Trophoblast cell (in vitro differentiated cells and primary cell): ENCODE measurements around the gene PCARE.

Experiments
- DNase-seq, 2 donors: peaks; one replicate each; pipeline ENCODE4 v3.0.0-alpha.2; 2016
- H2AFZ ChIP-seq: 2 replicates; pipeline ENCODE4 v1.6.1; 2013; ENCODE audit warnings: low read length, moderate library complexity, mild to moderate bottlenecking; ENCODE audit not compliant: insufficient read depth, poor library complexity
- H2AK5ac ChIP-seq: 2 replicates; pipeline ENCODE4 v1.6.1; 2013; ENCODE audit warnings: mild to moderate bottlenecking, low read length
- H2BK120ac ChIP-seq: 2 replicates; pipeline ENCODE4 v1.6.1; 2013; ENCODE audit warnings: low read length, mild to moderate bottlenecking, moderate library complexity; ENCODE audit not compliant: insufficient read depth, poor library complexity
- H2BK12ac ChIP-seq: 2 replicates; pipeline ENCODE4 v1.6.1; 2013; ENCODE audit warnings: mild to moderate bottlenecking, low read length, moderate library complexity
- H2BK5ac ChIP-seq: 2 replicates; pipeline ENCODE4 v1.6.1; 2013; ENCODE audit warnings: low read length, low read depth, moderate library complexity, mild to moderate bottlenecking; ENCODE audit not compliant: poor library complexity
- H3K14ac ChIP-seq: 2 replicates; pipeline ENCODE4 v1.6.1; 2013; ENCODE audit warnings: mild to moderate bottlenecking, low read length
- H3K18ac ChIP-seq: 2 replicates; pipeline ENCODE4 v1.6.1; 2013; ENCODE audit warnings: mild to moderate bottlenecking, low read length
- H3K23ac ChIP-seq: 2 replicates; pipeline ENCODE4 v1.6.1; 2013; ENCODE audit warnings: low read length
- H3K27ac ChIP-seq: 2 replicates; pipeline ENCODE4 v1.5.1; 2013; ENCODE audit warnings: low read depth, mild to moderate bottlenecking, inconsistent platforms, low read length, moderate library complexity
- H3K27me3 ChIP-seq: 2 replicates; pipeline ENCODE4 v1.6.1; 2013; ENCODE audit warnings: inconsistent platforms, mild to moderate bottlenecking, low read length, moderate library complexity; ENCODE audit not compliant: insufficient read depth
- H3K36me3 ChIP-seq, 2 experiments: 1 replicate in 1 of 2; 2 replicates in 1 of 2; pipeline ENCODE4 v1.6.1; 2013; ENCODE audit warnings: low read length in 2 of 2, mild to moderate bottlenecking in 2 of 2, moderate library complexity in 1 of 2; ENCODE audit not compliant: insufficient read depth in 2 of 2, control insufficient read depth in 1 of 2
- H3K4ac ChIP-seq: 2 replicates; pipeline ENCODE4 v1.6.1; 2013; ENCODE audit warnings: low read depth, mild to moderate bottlenecking, low read length, moderate library complexity
- H3K4me1 ChIP-seq, 2 experiments: 1 replicate in 1 of 2; 2 replicates in 1 of 2; pipeline ENCODE4 v1.6.1; 2013; ENCODE audit warnings: low read length in 2 of 2, mild to moderate bottlenecking in 2 of 2, moderate library complexity in 1 of 2; ENCODE audit not compliant: insufficient read depth in 2 of 2, control insufficient read depth in 1 of 2
- H3K4me2 ChIP-seq: 2 replicates; pipeline ENCODE4 v1.6.1; 2013; ENCODE audit warnings: inconsistent platforms, mild to moderate bottlenecking, low read length, moderate library complexity
- H3K4me3 ChIP-seq: 2 replicates; pipeline ENCODE4 v1.5.1; 2013; ENCODE audit warnings: mild to moderate bottlenecking, low read depth, low read length, inconsistent platforms
- H3K79me1 ChIP-seq: one replicate; pipeline ENCODE4 v1.6.1; 2013; ENCODE audit warnings: low read length
- H3K79me2 ChIP-seq: 2 replicates; pipeline ENCODE4 v1.6.1; 2013; ENCODE audit warnings: low read length, mild to moderate bottlenecking; ENCODE audit not compliant: control insufficient read depth, insufficient read depth, poor library complexity
- H3K9ac ChIP-seq: 2 replicates; pipeline ENCODE4 v1.6.1; 2013; ENCODE audit warnings: mild to moderate bottlenecking, low read length
- H3K9me3 ChIP-seq: 2 replicates; pipeline ENCODE4 v1.6.1; 2013; ENCODE audit warnings: low read depth, mild to moderate bottlenecking, control low read depth, inconsistent platforms, low read length; ENCODE audit not compliant: insufficient read depth
- H4K12ac ChIP-seq: 2 replicates; pipeline ENCODE4 v1.6.1; 2013; ENCODE audit warnings: low read depth, mild to moderate bottlenecking, low read length, moderate library complexity
- H4K8ac ChIP-seq: 2 replicates; pipeline ENCODE4 v1.6.1; 2013; ENCODE audit warnings: low read depth, mild to moderate bottlenecking, low read length, moderate library complexity
- H4K91ac ChIP-seq: one replicate; pipeline ENCODE4 v1.6.1; 2013; ENCODE audit warnings: low read depth, mild to moderate bottlenecking, low read length, moderate library complexity
- WGBS: extraction: QIAGEN DNeasy Blood & Tissue Kit; methylation state at CpG from one replicate; pipeline ENCODE4 v1.1.7; 2013; ENCODE audit warnings: missing lambda C conversion rate; ENCODE audit not compliant: insufficient read length, insufficient coverage; ENCODE audit errors: extremely low coverage; 5-methylcytosine and 5-hydroxymethylcytosine counted together

PCARE gene

GRCh38 chr2:29063056-29063455, 11.3 kb downstream of the PCARE start:
- H4K91ac ChIP-seq, result no peak overlapping the region
- H2BK120ac ChIP-seq, result no peak overlapping the region
- no peak overlapping the region for H3K4me3 ChIP-seq
- no peak overlapping the region for H3K4me2 ChIP-seq
- H3K23ac ChIP-seq, result no peak overlapping the region
- H3K14ac ChIP-seq, result no peak overlapping the region
- no CpG with 5 or more reads among the region's 6 CpGs for WGBS
- H4K12ac ChIP-seq, result no peak overlapping the region
- no peak overlapping the region for H3K4ac ChIP-seq
- no peaks in the 10 kb centered on the region for H3K4me1 ChIP-seq
- H3K79me2 ChIP-seq, result no peaks in the 10 kb centered on the region
- no peak overlapping the region for H3K18ac ChIP-seq
- no peak overlapping the region for H3K27ac ChIP-seq
- H3K9me3 ChIP-seq, result peaks cover 4% of the 10 kb centered on the region
- no peak overlapping the region for H2AFZ ChIP-seq
- no peak overlapping the region for H2BK12ac ChIP-seq
- no peaks in the 10 kb centered on the region for H3K79me1 ChIP-seq
- H2BK5ac ChIP-seq, result no peak overlapping the region
- no peak for DNase-seq
- no peak overlapping the region for H4K8ac ChIP-seq
- no peaks in the 10 kb centered on the region for H3K27me3 ChIP-seq
- no peaks in the 10 kb centered on the region for H3K36me3 ChIP-seq
- H3K9ac ChIP-seq, result no peak overlapping the region
- H2AK5ac ChIP-seq, result no peak overlapping the region

GRCh38 chr2:29062371-29062770, 12.0 kb downstream of the PCARE start:
- no CpG with 5 or more reads among the region's 10 CpGs for WGBS
- H3K9ac ChIP-seq, result no peak overlapping the region

GRCh38 chr2:29061616-29062015, 12.7 kb downstream of the PCARE start:
- Histone ChIP-seq H4K12ac (no peak overlapping the region), H3K9me3 (peaks cover 1% of the 10 kb centered on the region), H3K18ac (no peak overlapping the region), H3K4me1 (no peaks in the 10 kb centered on the region), H3K4me3 (no peak overlapping the region), H2BK120ac (no peak overlapping the region), H3K27me3 (no peaks in the 10 kb centered on the region), H3K27ac (no peak overlapping the region), H3K23ac (no peak overlapping the region), H2BK12ac (no peak overlapping the region), H4K91ac (no peak overlapping the region), H3K9ac (no peak overlapping the region), H4K8ac (no peak overlapping the region), H2BK5ac (no peak overlapping the region), H3K4me2 (no peak overlapping the region), H2AFZ (no peak overlapping the region), H3K79me2 (no peaks in the 10 kb centered on the region), H3K36me3 (no peaks in the 10 kb centered on the region), H2AK5ac (no peak overlapping the region), H3K4ac (no peak overlapping the region), H3K14ac (no peak overlapping the region), H3K79me1 (no peaks in the 10 kb centered on the region)
- DNase-seq, result no peak
- no CpG with 5 or more reads among the region's 3 CpGs for WGBS

More at GRCh38 chr2:29062371-29062770, 12.0 kb downstream of the PCARE start:
- H3K79me2 ChIP-seq, result no peaks in the 10 kb centered on the region
- no peak for DNase-seq
- no peak overlapping the region for H3K4me2 ChIP-seq
- peaks cover 4% of the 10 kb centered on the region for H3K9me3 ChIP-seq
- H2BK12ac ChIP-seq, result no peak overlapping the region
- no peak overlapping the region for H3K18ac ChIP-seq
- H2BK5ac ChIP-seq, result no peak overlapping the region
- no peak overlapping the region for H3K4ac ChIP-seq
- no peaks in the 10 kb centered on the region for H3K36me3 ChIP-seq
- no peak overlapping the region for H2BK120ac ChIP-seq
- no peak overlapping the region for H3K14ac ChIP-seq
- H3K27me3 ChIP-seq, result no peaks in the 10 kb centered on the region
- no peaks in the 10 kb centered on the region for H3K79me1 ChIP-seq
- no peak overlapping the region for H3K23ac ChIP-seq
- no peak overlapping the region for H2AK5ac ChIP-seq
- H3K4me3 ChIP-seq, result no peak overlapping the region
- no peak overlapping the region for H4K91ac ChIP-seq
- no peaks in the 10 kb centered on the region for H3K4me1 ChIP-seq
- H3K27ac ChIP-seq, result no peak overlapping the region
- H4K12ac ChIP-seq, result no peak overlapping the region
- no peak overlapping the region for H2AFZ ChIP-seq
- no peak overlapping the region for H4K8ac ChIP-seq

- Histone ChIP-seq H3K14ac (no peak overlapping the region), H3K9me3 (peaks cover 1% of the 10 kb centered on the region), H3K4me2 (no peak overlapping the region), H3K23ac (no peak overlapping the region), H2AK5ac (no peak overlapping the region), H3K4me3 (no peak overlapping the region), H3K27ac (no peak overlapping the region), H3K79me2 (no peaks in the 10 kb centered on the region), H3K79me1 (no peaks in the 10 kb centered on the region), H3K9ac (no peak overlapping the region), H3K18ac (no peak overlapping the region), H4K12ac (no peak overlapping the region), H2BK12ac (no peak overlapping the region), H2AFZ (no peak overlapping the region), H3K4ac (no peak overlapping the region), H3K4me1 (no peaks in the 10 kb centered on the region), H2BK120ac (no peak overlapping the region), H3K27me3 (no peaks in the 10 kb centered on the region), H2BK5ac (no peak overlapping the region), H3K36me3 (no peaks in the 10 kb centered on the region), H4K91ac (no peak overlapping the region), H4K8ac (no peak overlapping the region)
- WGBS, result no CpG with 5 or more reads among the region's 6 CpGs
- DNase-seq, result no peak
Measured at GRCh38 chr2:29061176-29061575, 13.1 kb downstream of the PCARE start.
